ENCODE results near the gene AKR7A2.
A peak's percentile ranks its signal among the peaks of the same experiment; 100 is the strongest.

AKR7A2 gene

GRCh38 chr1:19344372-19344810 lies 32.4 kb upstream of the AKR7A2 start:
- Histone ChIP-seq H3K27me3 (ENCODE audit: control insufficient read depth, insufficient read depth, low read length) (no peaks in the 10 kb centered on the region), H3K27ac (no peak overlapping the region), H3K4me1 (no peaks in the 10 kb centered on the region), H3K36me3 (ENCODE audit: control insufficient read depth, insufficient read depth, low read length) (no peaks in the 10 kb centered on the region), H3K4me3 (ENCODE audit: low read depth, low read length) (no peak overlapping the region), H3K9ac (no peak overlapping the region), H2AFZ (no peak overlapping the region), H3K79me2 (no peaks in the 10 kb centered on the region), H3K4me2 (ENCODE audit: low read length) (no peak overlapping the region), H3K9me3 (ENCODE audit: control insufficient read depth, low read length) (no peaks in the 10 kb centered on the region)
- TF ChIP-seq, protein P1, sequence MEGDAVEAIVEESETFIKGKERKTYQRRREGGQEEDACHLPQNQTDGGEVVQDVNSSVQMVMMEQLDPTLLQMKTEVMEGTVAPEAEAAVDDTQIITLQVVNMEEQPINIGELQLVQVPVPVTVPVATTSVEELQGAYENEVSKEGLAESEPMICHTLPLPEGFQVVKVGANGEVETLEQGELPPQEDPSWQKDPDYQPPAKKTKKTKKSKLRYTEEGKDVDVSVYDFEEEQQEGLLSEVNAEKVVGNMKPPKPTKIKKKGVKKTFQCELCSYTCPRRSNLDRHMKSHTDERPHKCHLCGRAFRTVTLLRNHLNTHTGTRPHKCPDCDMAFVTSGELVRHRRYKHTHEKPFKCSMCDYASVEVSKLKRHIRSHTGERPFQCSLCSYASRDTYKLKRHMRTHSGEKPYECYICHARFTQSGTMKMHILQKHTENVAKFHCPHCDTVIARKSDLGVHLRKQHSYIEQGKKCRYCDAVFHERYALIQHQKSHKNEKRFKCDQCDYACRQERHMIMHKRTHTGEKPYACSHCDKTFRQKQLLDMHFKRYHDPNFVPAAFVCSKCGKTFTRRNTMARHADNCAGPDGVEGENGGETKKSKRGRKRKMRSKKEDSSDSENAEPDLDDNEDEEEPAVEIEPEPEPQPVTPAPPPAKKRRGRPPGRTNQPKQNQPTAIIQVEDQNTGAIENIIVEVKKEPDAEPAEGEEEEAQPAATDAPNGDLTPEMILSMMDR (IDR thresholded peaks at IDR 0.05), result peak; percentile 61

DNA sequence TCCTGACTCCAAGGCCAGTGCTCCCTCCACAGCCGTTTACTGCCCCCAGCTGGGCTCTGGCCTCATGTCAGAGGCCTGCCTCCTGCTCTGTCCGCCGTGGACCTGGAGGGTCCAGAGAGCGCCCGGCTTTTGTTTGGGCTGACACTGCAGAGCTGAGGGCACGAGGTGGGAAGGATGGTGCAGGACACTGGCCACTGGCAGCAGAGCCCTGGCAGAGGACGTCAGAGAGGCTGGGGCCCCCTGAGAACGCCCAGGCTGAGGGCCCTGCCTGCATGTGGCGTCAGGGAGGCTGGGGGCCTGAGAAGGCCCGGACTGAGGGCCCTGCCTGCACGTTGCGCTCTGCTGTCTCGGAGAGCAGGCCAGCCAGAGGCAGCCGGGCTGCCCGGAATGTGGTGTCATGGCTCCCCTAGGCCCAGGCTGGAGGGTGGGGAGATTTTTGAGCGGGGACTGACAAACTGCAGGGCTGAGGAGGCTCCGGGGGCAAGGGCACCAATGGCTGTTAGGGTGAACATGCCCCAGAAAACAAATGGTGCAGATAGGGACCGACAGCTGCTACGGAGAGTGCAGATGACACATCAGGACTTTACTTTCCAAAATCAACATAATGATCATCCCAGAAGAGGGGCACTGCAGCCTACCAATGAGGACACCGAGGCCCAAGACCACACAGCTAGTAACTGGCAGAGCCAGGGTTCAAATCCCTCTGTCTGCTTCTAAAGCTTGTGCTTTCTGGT lies 31.8 kb upstream of the AKR7A2 start:
- H3K27ac ChIP-seq, result no peak overlapping the region
- TF ChIP-seq, protein P1 (IDR thresholded peaks at IDR 0.05), result no peak
- no peak overlapping the region for H3K4me3 ChIP-seq (ENCODE audit: low read depth, low read length)
- no peaks in the 10 kb centered on the region for H3K9me3 ChIP-seq (ENCODE audit: control insufficient read depth, low read length)
- no peak overlapping the region for H3K4me2 ChIP-seq (ENCODE audit: low read length)
- no peaks in the 10 kb centered on the region for H3K27me3 ChIP-seq (ENCODE audit: control insufficient read depth, insufficient read depth, low read length)
- no peaks in the 10 kb centered on the region for H3K36me3 ChIP-seq (ENCODE audit: control insufficient read depth, insufficient read depth, low read length)
- no peak overlapping the region for H2AFZ ChIP-seq
- H3K4me1 ChIP-seq, result no peaks in the 10 kb centered on the region
- H3K9ac ChIP-seq, result no peak overlapping the region
- no peaks in the 10 kb centered on the region for H3K79me2 ChIP-seq

GRCh38 chr1:19342894-19343616 lies 31.1 kb upstream of the AKR7A2 start:
- TF ChIP-seq, protein P1 (IDR thresholded peaks at IDR 0.05), result no peak
- H3K36me3 ChIP-seq (ENCODE audit: control insufficient read depth, insufficient read depth, low read length), result no peaks in the 10 kb centered on the region

GRCh38 chr1:19342062-19342750 lies 30.3 kb upstream of the AKR7A2 start:
- no peaks in the 10 kb centered on the region for H3K79me2 ChIP-seq
- no peaks in the 10 kb centered on the region for H3K4me1 ChIP-seq
- no peaks in the 10 kb centered on the region for H3K36me3 ChIP-seq (ENCODE audit: control insufficient read depth, insufficient read depth, low read length)
- no peak overlapping the region for H3K4me2 ChIP-seq (ENCODE audit: low read length)
- H2AFZ ChIP-seq, result no peak overlapping the region
- H3K9ac ChIP-seq, result no peak overlapping the region
- TF ChIP-seq, protein P1 (IDR thresholded peaks at IDR 0.05), result no peak
- H3K9me3 ChIP-seq (ENCODE audit: control insufficient read depth, low read length), result no peaks in the 10 kb centered on the region
- no peak overlapping the region for H3K27ac ChIP-seq
- no peaks in the 10 kb centered on the region for H3K27me3 ChIP-seq (ENCODE audit: control insufficient read depth, insufficient read depth, low read length)
- H3K4me3 ChIP-seq (ENCODE audit: low read depth, low read length), result no peak overlapping the region

More at GRCh38 chr1:19342894-19343616, 31.1 kb upstream of the AKR7A2 start:
- H3K4me2 ChIP-seq (ENCODE audit: low read length), result no peak overlapping the region
- no peak overlapping the region for H2AFZ ChIP-seq
- H3K4me1 ChIP-seq, result no peaks in the 10 kb centered on the region
- no peaks in the 10 kb centered on the region for H3K9me3 ChIP-seq (ENCODE audit: control insufficient read depth, low read length)
- H3K9ac ChIP-seq, result no peak overlapping the region
- H3K4me3 ChIP-seq (ENCODE audit: low read depth, low read length), result no peak overlapping the region
- no peaks in the 10 kb centered on the region for H3K27me3 ChIP-seq (ENCODE audit: control insufficient read depth, insufficient read depth, low read length)
- H3K27ac ChIP-seq, result no peak overlapping the region
- H3K79me2 ChIP-seq, result no peaks in the 10 kb centered on the region
